GM12878 (cell line): ENCODE measurements around the gene BICD1. TPM values are rescaled to one million over a fixed set of nuclear protein-coding genes. Genes with fewer than 3 reads are reported as not detected.
A peak's percentile ranks its signal among the peaks of the same experiment; 100 is the strongest.

Experiments
- ATAC-seq: fragments of 200-7000 bp; cut with Tn5 transposase; 3 replicates; pipeline ENCODE4 v1.9.1; 2020; ENCODE audit warnings: mild to moderate bottlenecking, moderate library complexity
- BruUV-seq: library from RNA; stranded (reverse); fragments of 400-500 nt; replicated peaks from 2 replicates; lab custom pipeline; 2021; lab: Mats Ljungman, UMichigan
- CTCF ChIA-PET: fragments of 300-600 bp; sonication (Branson Sonifier 250); formaldehyde crosslinking; extraction: SDS; loops from one replicate; lab custom pipeline; 2021; ENCODE audit warnings: inconsistent platforms; lab: Yijun Ruan, JAX
- POLR2A ChIA-PET: fragments of 350-600 bp; formaldehyde crosslinking; extraction: SDS; loops from one replicate; lab custom pipeline; 2021; ENCODE audit warnings: inconsistent platforms; lab: Charles Lee
- RAD21 ChIA-PET: fragments of 300-600 bp; sonication (Branson Sonifier 250); formaldehyde crosslinking; loops from one replicate; lab custom pipeline; 2023; ENCODE audit warnings: antibody characterized with exemption; ENCODE audit not compliant: unreplicated experiment; lab: Charles Lee
- SMC1A ChIA-PET: fragments of 300-600 bp; sonication (Branson Sonifier 250); formaldehyde crosslinking; loops from one replicate; lab custom pipeline; 2023; ENCODE audit not compliant: unreplicated experiment, uncharacterized antibody; lab: Charles Lee
- DNase-seq: peaks from one replicate; pipeline ENCODE4 v3.0.0-alpha.2; 2011; ENCODE audit warnings: low read depth, low spot score
- FAIRE-seq: peaks from 3 replicates; lab custom pipeline; 2011; peaks lifted over from hg19 to GRCh38; lab: Jason Lieb, UNC
- H2AFZ ChIP-seq: 2 replicates; pipeline ENCODE4 v1.6.0; 2011; ENCODE audit warnings: low read depth, low read length, control low read depth; ENCODE audit not compliant: control insufficient read depth
- H3K27ac ChIP-seq: 2 replicates; pipeline ENCODE4 v1.5.1; 2011; ENCODE audit warnings: control low read depth; ENCODE audit not compliant: control insufficient read depth, insufficient read depth
- H3K27me3 ChIP-seq, 2 experiments: replicated peaks in 1 of 2; 2 replicates each; pipeline versions ENCODE4 v1.6.0 to v1.6.1; 2011; ENCODE audit warnings: low read length in 1 of 2; ENCODE audit not compliant: control insufficient read depth in 2 of 2, insufficient read depth in 2 of 2
- H3K36me3 ChIP-seq, 2 experiments: 2 replicates each; pipeline ENCODE4 v1.5.1; 2011; ENCODE audit warnings: low read length in 1 of 2; ENCODE audit not compliant: control insufficient read depth in 2 of 2, insufficient read depth in 2 of 2
- H3K4me1 ChIP-seq: 2 replicates; pipeline ENCODE4 v1.6.1; 2011; ENCODE audit warnings: mild to moderate bottlenecking, low read length, moderate library complexity, mixed read lengths; ENCODE audit not compliant: control insufficient read depth, insufficient read depth
- H3K4me2 ChIP-seq: 2 replicates; pipeline ENCODE4 v1.6.0; 2011; ENCODE audit warnings: control low read depth; ENCODE audit not compliant: control insufficient read depth, insufficient read depth
- H3K4me3 ChIP-seq: fragments of 200-600 bp; sonication (generic); 2 replicates; pipeline ENCODE4 v1.5.1; 2016
- H3K79me2 ChIP-seq: 2 replicates; pipeline ENCODE4 v1.6.0; 2011; ENCODE audit warnings: low read length; ENCODE audit not compliant: control insufficient read depth, insufficient read depth
- H3K9ac ChIP-seq: 2 replicates; pipeline ENCODE4 v1.8.0; 2011; ENCODE audit warnings: low read length, control low read depth, mixed read lengths; ENCODE audit not compliant: control insufficient read depth, insufficient read depth
- H3K9me3 ChIP-seq: replicated peaks from 3 replicates; pipeline ENCODE4 v1.5.1; 2011; ENCODE audit warnings: mild to moderate bottlenecking, low read length; ENCODE audit not compliant: control insufficient read depth, insufficient read depth
- H4K20me1 ChIP-seq: 2 replicates; pipeline ENCODE4 v1.6.0; 2011; ENCODE audit not compliant: control insufficient read depth, insufficient read depth
- DPF2 ChIP-seq: fragments of 450-650 bp; IDR thresholded peaks from 2 replicates; pipeline ENCODE4 v1.6.1; 2017; ENCODE audit warnings: mild to moderate bottlenecking
- EP300 ChIP-seq, 2 experiments: fragments of 150-350 bp in 1 of 2; IDR thresholded peaks; 2 replicates each; pipeline ENCODE4 v1.6.1; 2011 to 2012; ENCODE audit warnings: low read depth in 2 of 2, low read length in 2 of 2, borderline replicate concordance in 1 of 2, improper control_type of control experiment in 1 of 2, inconsistent platforms in 1 of 2; ENCODE audit not compliant: control insufficient read depth in 1 of 2
- GATAD2B ChIP-seq: fragments of 450-650 bp; conservative IDR thresholded peaks from 2 replicates; pipeline ENCODE4 v1.6.1; 2017; ENCODE audit warnings: low read depth, mild to moderate bottlenecking, moderate library complexity
- IKZF1 ChIP-seq: fragments of 450-650 bp; conservative IDR thresholded peaks from 2 replicates; pipeline ENCODE4 v1.6.1; 2017; ENCODE audit warnings: antibody characterized with exemption, mild to moderate bottlenecking
- IKZF2 ChIP-seq, 2 experiments: fragments of 450-650 bp; IDR thresholded peaks; 2 replicates each; pipeline ENCODE4 v1.6.1; 2017; ENCODE audit warnings: mild to moderate bottlenecking in 2 of 2, moderate library complexity in 2 of 2
- MEF2B ChIP-seq: fragments of 450-650 bp; IDR thresholded peaks from 2 replicates; pipeline ENCODE4 v1.6.1; 2018; ENCODE audit warnings: mild to moderate bottlenecking, moderate library complexity; ENCODE audit not compliant: partially characterized antibody, poor library complexity, severe bottlenecking
- MTA3 ChIP-seq: IDR thresholded peaks from 2 replicates; pipeline ENCODE4 v1.6.1; 2012; ENCODE audit warnings: low read length, inconsistent platforms, borderline replicate concordance
- NFYA ChIP-seq: IDR thresholded peaks from 2 replicates; pipeline ENCODE4 v1.6.1; 2011; ENCODE audit warnings: low read depth, mild to moderate bottlenecking, low read length, improper control_type of control experiment, borderline replicate concordance
- NFYB ChIP-seq: IDR thresholded peaks from 2 replicates; pipeline ENCODE4 v1.6.1; 2011; ENCODE audit warnings: low read depth, mild to moderate bottlenecking, low read length, improper control_type of control experiment, moderate library complexity; ENCODE audit not compliant: insufficient read depth
- PAX8 ChIP-seq: fragments of 450-650 bp; IDR thresholded peaks from 2 replicates; pipeline ENCODE4 v1.6.1; 2017; ENCODE audit warnings: mild to moderate bottlenecking, moderate library complexity
- RELA ChIP-seq: fragments of 450-650 bp; IDR thresholded peaks from 2 replicates; pipeline ENCODE4 v1.8.0; 2014; ENCODE audit warnings: borderline replicate concordance; ENCODE audit not compliant: partially characterized antibody
- RUNX3 ChIP-seq: IDR thresholded peaks from 2 replicates; pipeline ENCODE4 v1.6.1; 2012; ENCODE audit warnings: low read length, inconsistent platforms
- SIX5 ChIP-seq: IDR thresholded peaks from 2 replicates; pipeline ENCODE4 v1.6.1; 2011; ENCODE audit warnings: mild to moderate bottlenecking, low read depth, low read length, moderate library complexity; ENCODE audit not compliant: severe bottlenecking
- SREBF2 ChIP-seq: IDR thresholded peaks from 2 replicates; pipeline ENCODE4 v1.6.1; 2012; ENCODE audit warnings: mild to moderate bottlenecking, low read length
- ZZZ3 ChIP-seq: IDR thresholded peaks from 2 replicates; pipeline ENCODE4 v1.6.1; 2011; ENCODE audit warnings: low read depth; ENCODE audit not compliant: control insufficient read depth, insufficient read length
- WGBS: methylation state at CpG from one replicate; pipeline ENCODE4 v1.1.6; 2016; ENCODE audit warnings: low lambda C conversion rate; ENCODE audit not compliant: insufficient replicate concordance, insufficient coverage; ENCODE audit errors: missing lambda C conversion rate; 5-methylcytosine and 5-hydroxymethylcytosine counted together
- in situ Hi-C: fragments of 300-500 bp; cut with MboI; formaldehyde crosslinking; loops from 9 replicates; pipeline ENCODE4 v1.14.3; 2018; ENCODE audit warnings: mixed read lengths
- intact Hi-C: fragments of 100-400 bp; cut with micrococcal nuclease; formaldehyde crosslinking; loops from one replicate; pipeline ENCODE4 v1.14.2; 2022; ENCODE audit not compliant: unreplicated experiment
- polyA plus RNA-seq, 11 experiments: library from polyadenylated mRNA; depleted of rRNA in 4 of 11; unstranded in 6 of 11; stranded (reverse) in 5 of 11; fragments of >200 nt; fragmentation: Nextera tagmentation in 4 of 11; fragmentation: Illumina TruSeq in 1 of 11; extraction: Ambion mirVana in 4 of 11; extraction: Trizol in 1 of 11; gene quantifications; 1 replicate in 1 of 11; 2 replicates in 10 of 11; pipeline versions ENCODE4 v1.2.1 to v1.2.3, GENCODE V29; 2011 to 2016; ENCODE audit warnings: inconsistent platforms in 2 of 11, missing spikeins in 2 of 11, low read depth in 1 of 11
- total RNA-seq, 4 experiments: library from RNA; depleted of rRNA in 3 of 4; stranded (reverse); fragments of >200 nt in 3 of 4; fragmentation: Illumina TruSeq in 1 of 4; extraction: Trizol in 1 of 4; gene quantifications; 2 replicates each; pipeline versions ENCODE4 v1.2.1 to v1.2.3, GENCODE V29; 2013 to 2021
- TF ChIP-seq, protein P1 (sequence below): fragments of 450-650 bp; IDR thresholded peaks from 2 replicates; pipeline ENCODE4 v1.6.1; 2017; ENCODE audit warnings: mild to moderate bottlenecking, low read depth, inconsistent platforms; ENCODE audit not compliant: poor library complexity, severe bottlenecking
- TF ChIP-seq, protein P2 (sequence below): IDR thresholded peaks from 2 replicates; pipeline ENCODE4 v1.6.1; 2011; ENCODE audit warnings: mild to moderate bottlenecking, low read depth, low read length, moderate library complexity; ENCODE audit not compliant: insufficient replicate concordance

BICD1 gene
- total and polyA plus RNA-seq, 10 of the 15 experiments (the other 5 are each of a cell fraction or from before 2014, with no cell fraction given): 4.7 to 32.5 (median 14.4) TPM

DNA sequence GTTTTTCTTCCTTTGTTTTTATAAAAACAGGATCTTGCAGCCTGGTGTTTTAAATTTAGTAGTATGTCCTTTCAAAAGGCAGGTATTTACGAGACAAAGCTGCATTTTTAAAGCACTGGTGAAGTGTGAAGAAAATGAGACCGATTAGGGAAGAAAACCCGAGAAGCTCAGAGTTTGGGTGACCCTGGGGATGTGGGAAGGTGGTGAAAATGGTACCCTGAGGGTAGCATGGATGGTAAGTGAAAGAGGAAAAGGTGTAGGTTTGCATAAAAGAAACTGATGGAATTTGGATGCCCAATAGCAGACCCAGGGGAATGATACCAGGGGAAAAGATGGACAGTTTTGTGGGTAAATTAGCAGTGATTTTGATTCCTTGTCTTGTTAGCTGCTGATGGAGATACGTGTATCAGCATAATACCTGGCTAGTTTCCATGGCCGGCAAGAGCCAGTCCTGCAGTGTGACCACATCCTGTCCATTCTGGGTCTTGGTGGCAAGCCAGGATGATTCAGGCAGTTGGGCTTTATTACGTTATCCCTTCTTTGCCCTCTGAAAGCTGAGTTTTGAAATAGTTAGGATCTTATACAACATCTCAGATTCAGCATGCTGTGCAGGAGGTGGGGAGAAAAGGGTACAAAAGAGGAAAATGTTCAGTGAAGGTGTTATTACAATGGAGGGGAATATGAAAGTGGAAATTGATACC lies 8.9 kb downstream of the BICD1 start:
- Histone ChIP-seq H3K9me3 (no peaks in the 10 kb centered on the region), H3K9ac (no peak overlapping the region), H4K20me1 (no peaks in the 10 kb centered on the region), H3K79me2 (no peaks in the 10 kb centered on the region; the same call in none of the 2 replicates), H2AFZ (no peak overlapping the region), H3K27ac (no peak overlapping the region), H3K4me3 (no peak overlapping the region), H3K36me3 (0 out of 4 replicates have a peak, but pooled peaks cover 0 to 4% of the 10 kb centered on the region in 2 experiments), H3K27me3 (no peaks in the 10 kb centered on the region), H3K4me2 (0 out of 2 replicates have a peak overlapping the region, but pooled peaks have one; percentile 4), H3K4me1 (peaks cover 11% of the 10 kb centered on the region; the same call in 1 of the 2 replicates)
- intact Hi-C loops: no loop called here
- in situ Hi-C loops: no loop called here
- ChIA-PET SMC1A (interaction anchor here (0.6 to 1.6 kb wide), 9 partner anchors 8 to 462 kb away, joined by 3 to 4 read pairs (median 3); no protein-coding TSS in a partner anchor), POLR2A (interaction anchor here (0.6 to 1.0 kb wide), 4 partner anchors 19 to 453 kb away, joined by 3 to 6 read pairs (median 3); no protein-coding TSS in a partner anchor), CTCF (interaction anchor here (1.0 to 1.5 kb wide), 4 partner anchors 8 to 53 kb away, joined by 3 to 4 read pairs (median 4); partner anchors contain the start of gene BICD1), RAD21 (interaction anchor here (1.0 kb wide), 1 partner anchor 26 kb away, joined by 3 read pairs; no protein-coding TSS in a partner anchor)
- FAIRE-seq (peak; percentile 66), ATAC-seq (peak; percentile 83), DNase-seq (no peak)
- 33% methylated on average over 6 of the region's 6 CpGs for WGBS
- BruUV-seq: no TSS peak
- TF ChIP-seq MEF2B: no peak
- TF ChIP-seq DPF2: no peak
- TF ChIP-seq, protein P1, sequence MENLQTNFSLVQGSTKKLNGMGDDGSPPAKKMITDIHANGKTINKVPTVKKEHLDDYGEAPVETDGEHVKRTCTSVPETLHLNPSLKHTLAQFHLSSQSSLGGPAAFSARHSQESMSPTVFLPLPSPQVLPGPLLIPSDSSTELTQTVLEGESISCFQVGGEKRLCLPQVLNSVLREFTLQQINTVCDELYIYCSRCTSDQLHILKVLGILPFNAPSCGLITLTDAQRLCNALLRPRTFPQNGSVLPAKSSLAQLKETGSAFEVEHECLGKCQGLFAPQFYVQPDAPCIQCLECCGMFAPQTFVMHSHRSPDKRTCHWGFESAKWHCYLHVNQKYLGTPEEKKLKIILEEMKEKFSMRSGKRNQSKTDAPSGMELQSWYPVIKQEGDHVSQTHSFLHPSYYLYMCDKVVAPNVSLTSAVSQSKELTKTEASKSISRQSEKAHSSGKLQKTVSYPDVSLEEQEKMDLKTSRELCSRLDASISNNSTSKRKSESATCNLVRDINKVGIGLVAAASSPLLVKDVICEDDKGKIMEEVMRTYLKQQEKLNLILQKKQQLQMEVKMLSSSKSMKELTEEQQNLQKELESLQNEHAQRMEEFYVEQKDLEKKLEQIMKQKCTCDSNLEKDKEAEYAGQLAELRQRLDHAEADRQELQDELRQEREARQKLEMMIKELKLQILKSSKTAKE: no peak
- no peak for TF ChIP-seq EP300 (IDR thresholded peaks at IDR 0.05; ENCODE audit: borderline replicate concordance in 1 of 2, control insufficient read depth in 1 of 2, low read depth in 2 of 2, low read length in 2 of 2)
- TF ChIP-seq SREBF2: no peak
- no peak for TF ChIP-seq PAX8
- TF ChIP-seq IKZF1: peak; percentile 44
- no peak for TF ChIP-seq SIX5
- no peak for TF ChIP-seq ZZZ3
- TF ChIP-seq GATAD2B: no peak
- no peak for TF ChIP-seq MTA3
- no peak for TF ChIP-seq NFYB
- TF ChIP-seq, protein P2, sequence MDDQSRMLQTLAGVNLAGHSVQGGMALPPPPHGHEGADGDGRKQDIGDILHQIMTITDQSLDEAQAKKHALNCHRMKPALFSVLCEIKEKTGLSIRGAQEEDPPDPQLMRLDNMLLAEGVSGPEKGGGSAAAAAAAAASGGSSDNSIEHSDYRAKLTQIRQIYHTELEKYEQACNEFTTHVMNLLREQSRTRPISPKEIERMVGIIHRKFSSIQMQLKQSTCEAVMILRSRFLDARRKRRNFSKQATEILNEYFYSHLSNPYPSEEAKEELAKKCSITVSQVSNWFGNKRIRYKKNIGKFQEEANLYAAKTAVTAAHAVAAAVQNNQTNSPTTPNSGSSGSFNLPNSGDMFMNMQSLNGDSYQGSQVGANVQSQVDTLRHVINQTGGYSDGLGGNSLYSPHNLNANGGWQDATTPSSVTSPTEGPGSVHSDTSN: no peak
- peak in 1 of 2 experiments; percentile 34; a peak in 1 of 4 replicates for TF ChIP-seq IKZF2 (IDR thresholded peaks at IDR 0.05)
- no peak for TF ChIP-seq RELA
- TF ChIP-seq RUNX3: peak; percentile 69; the same call in 1 of the 2 replicates
- TF ChIP-seq NFYA: no peak
